Natural killer cell (primary cell): ENCODE measurements around the gene AMDHD2. TPM values are rescaled to one million over a fixed set of nuclear protein-coding genes. Genes with fewer than 3 reads are reported as not detected.

Source experiments
- ATAC-seq, 3 donors: fragments of 150-1000 bp in 2 of 3; fragments of 200-7000 bp in 1 of 3; cut with Tn5 transposase; 1 replicate in 1 of 3; 2 replicates in 2 of 3; pipeline ENCODE4 v1.10.0; 2021; ENCODE audit warnings: mild to moderate bottlenecking in 2 of 3, moderate library complexity in 2 of 3
- DNase-seq, 2 donors: peaks; one replicate each; pipeline versions ENCODE4 v3.0.0 to v3.0.0-alpha.2; 2013 to 2021; ENCODE audit warnings: mixed read lengths in 1 of 2
- H3K27ac ChIP-seq: one replicate; pipeline ENCODE4 v1.5.1; 2013; ENCODE audit warnings: mild to moderate bottlenecking, low read length
- H3K27me3 ChIP-seq: one replicate; pipeline ENCODE4 v1.6.1; 2013; ENCODE audit warnings: low read length; ENCODE audit not compliant: control insufficient read depth, insufficient read depth
- H3K36me3 ChIP-seq: one replicate; pipeline ENCODE4 v1.6.1; 2013; ENCODE audit warnings: low read length; ENCODE audit not compliant: control insufficient read depth, insufficient read depth
- H3K4me1 ChIP-seq: one replicate; pipeline ENCODE4 v1.6.1; 2013; ENCODE audit warnings: low read length; ENCODE audit not compliant: control insufficient read depth, insufficient read depth
- H3K4me3 ChIP-seq: one replicate; pipeline ENCODE4 v1.5.1; 2013; ENCODE audit warnings: low read length
- H3K9me3 ChIP-seq: one replicate; pipeline ENCODE4 v1.6.1; 2013; ENCODE audit warnings: low read length; ENCODE audit not compliant: control insufficient read depth, insufficient read depth
- H3K27ac Mint-ChIP-seq, 2 donors: one replicate each; pipeline ENCODE4 v1.8.0; 2022; ENCODE audit warnings: mild to moderate bottlenecking in 2 of 2, mixed read lengths in 2 of 2, moderate library complexity in 1 of 2
- H3K27me3 Mint-ChIP-seq, 2 donors: one replicate each; pipeline ENCODE4 v1.8.0; 2022; ENCODE audit warnings: low read depth in 2 of 2, mixed read lengths in 2 of 2
- H3K36me3 Mint-ChIP-seq: one replicate; pipeline ENCODE4 v1.8.0; 2022; ENCODE audit warnings: mixed read lengths
- H3K4me1 Mint-ChIP-seq, 2 donors: one replicate each; pipeline ENCODE4 v1.8.0; 2022; ENCODE audit warnings: mixed read lengths in 2 of 2
- H3K4me3 Mint-ChIP-seq: one replicate; pipeline ENCODE4 v1.8.0; 2022; ENCODE audit warnings: mild to moderate bottlenecking, moderate library complexity, mixed read lengths
- H3K9me3 Mint-ChIP-seq, 2 donors: one replicate each; pipeline ENCODE4 v1.8.0; 2022; ENCODE audit warnings: mixed read lengths in 2 of 2
- WGBS: methylation state at CpG from one replicate; pipeline ENCODE4 v1.1.7; 2013; ENCODE audit warnings: missing lambda C conversion rate; ENCODE audit not compliant: insufficient coverage; 5-methylcytosine and 5-hydroxymethylcytosine counted together
- intact Hi-C: fragments of 100-400 bp; cut with micrococcal nuclease; formaldehyde crosslinking; loops from one replicate; pipeline ENCODE4 v1.14.2; 2022
- total RNA-seq, 4 donors: library from RNA; stranded (reverse); fragments of 120-200 nt in 1 of 4; gene quantifications; one replicate each; pipeline versions ENCODE4 v1.2.3 to v1.2.4, GENCODE V29; 2013 to 2022
- TF ChIP-seq, protein P1 (sequence below): fragments of 200-600 bp; IDR thresholded peaks from one replicate; pipeline ENCODE4 v1.8.0; 2022; ENCODE audit warnings: antibody characterized with exemption

The AMDHD2 gene, protein sequence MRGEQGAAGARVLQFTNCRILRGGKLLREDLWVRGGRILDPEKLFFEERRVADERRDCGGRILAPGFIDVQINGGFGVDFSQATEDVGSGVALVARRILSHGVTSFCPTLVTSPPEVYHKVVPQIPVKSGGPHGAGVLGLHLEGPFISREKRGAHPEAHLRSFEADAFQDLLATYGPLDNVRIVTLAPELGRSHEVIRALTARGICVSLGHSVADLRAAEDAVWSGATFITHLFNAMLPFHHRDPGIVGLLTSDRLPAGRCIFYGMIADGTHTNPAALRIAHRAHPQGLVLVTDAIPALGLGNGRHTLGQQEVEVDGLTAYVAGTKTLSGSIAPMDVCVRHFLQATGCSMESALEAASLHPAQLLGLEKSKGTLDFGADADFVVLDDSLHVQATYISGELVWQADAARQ
- 100 to 1,000 TPM; 129 to 162 (median 144) TPM for total RNA-seq
- total RNA-seq (2013), result 46.9 TPM

DNA sequence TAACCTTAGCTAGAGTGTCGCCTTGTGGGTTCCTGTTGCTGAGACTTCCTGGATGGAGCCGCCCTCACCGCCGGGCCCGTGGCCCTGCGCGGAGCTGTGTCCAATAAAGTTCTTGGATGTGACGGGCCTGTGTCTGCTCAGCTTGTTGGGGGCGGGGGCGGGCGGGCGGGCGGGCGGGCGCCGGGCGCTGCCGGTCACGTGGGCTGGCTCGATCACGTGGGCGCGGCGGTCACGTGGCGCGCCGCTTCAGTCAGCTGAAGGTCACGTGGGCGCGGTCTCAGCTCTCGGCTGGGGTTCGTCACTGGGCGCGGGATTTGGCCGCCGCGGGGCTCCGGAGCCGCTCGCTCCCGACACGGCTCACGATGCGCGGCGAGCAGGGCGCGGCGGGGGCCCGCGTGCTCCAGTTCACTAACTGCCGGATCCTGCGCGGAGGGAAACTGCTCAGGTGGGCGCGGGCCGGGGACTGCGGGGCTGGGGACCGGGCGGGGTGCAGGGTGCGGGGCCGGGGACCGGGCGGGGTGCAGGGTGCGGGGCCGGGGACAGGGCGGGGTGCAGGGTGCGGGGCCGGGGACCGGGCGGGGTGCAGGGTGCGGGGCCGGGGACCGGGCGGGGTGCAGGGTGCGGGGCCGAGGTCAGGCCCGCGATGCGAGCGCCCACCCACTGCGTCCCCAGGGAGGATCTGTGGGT lies at the start of gene AMDHD2:
TSS of gene AMDHD2 (plus strand) at position 275 of the 687 bp plus-strand sequence. CDS start at position 363, 88 bp downstream.
- H3K9me3 ChIP-seq, result no peaks in the 10 kb centered on the region
- Mint-ChIP-seq H3K36me3 (no peaks in the 10 kb centered on the region), H3K9me3 (no peaks in the 10 kb centered on the region), H3K27ac (peak within 1 kb of the TSS; percentile 89 to 91), H3K4me1 (peaks cover 45 to 58% of the 10 kb centered on the region in 2 donors), H3K27me3 (no peaks in the 10 kb centered on the region), H3K4me3 (peak within 1 kb of the TSS; percentile 88)
- peak within 1 kb of the TSS; percentile 76 for H3K27ac ChIP-seq
- ATAC-seq (peak; percentile 67 to 79 (median 75)), DNase-seq (peak; percentile 92 to 97)
- TF ChIP-seq, protein P1, sequence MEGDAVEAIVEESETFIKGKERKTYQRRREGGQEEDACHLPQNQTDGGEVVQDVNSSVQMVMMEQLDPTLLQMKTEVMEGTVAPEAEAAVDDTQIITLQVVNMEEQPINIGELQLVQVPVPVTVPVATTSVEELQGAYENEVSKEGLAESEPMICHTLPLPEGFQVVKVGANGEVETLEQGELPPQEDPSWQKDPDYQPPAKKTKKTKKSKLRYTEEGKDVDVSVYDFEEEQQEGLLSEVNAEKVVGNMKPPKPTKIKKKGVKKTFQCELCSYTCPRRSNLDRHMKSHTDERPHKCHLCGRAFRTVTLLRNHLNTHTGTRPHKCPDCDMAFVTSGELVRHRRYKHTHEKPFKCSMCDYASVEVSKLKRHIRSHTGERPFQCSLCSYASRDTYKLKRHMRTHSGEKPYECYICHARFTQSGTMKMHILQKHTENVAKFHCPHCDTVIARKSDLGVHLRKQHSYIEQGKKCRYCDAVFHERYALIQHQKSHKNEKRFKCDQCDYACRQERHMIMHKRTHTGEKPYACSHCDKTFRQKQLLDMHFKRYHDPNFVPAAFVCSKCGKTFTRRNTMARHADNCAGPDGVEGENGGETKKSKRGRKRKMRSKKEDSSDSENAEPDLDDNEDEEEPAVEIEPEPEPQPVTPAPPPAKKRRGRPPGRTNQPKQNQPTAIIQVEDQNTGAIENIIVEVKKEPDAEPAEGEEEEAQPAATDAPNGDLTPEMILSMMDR, result no peak
- H3K27me3 ChIP-seq, result no peaks in the 10 kb centered on the region
- peaks cover 23% of the 10 kb centered on the region for H3K36me3 ChIP-seq
- peaks cover 59% of the 10 kb centered on the region for H3K4me1 ChIP-seq
- peak within 1 kb of the TSS; percentile 36 for H3K4me3 ChIP-seq
- under 1% methylated on average over 83 of the region's 83 CpGs for WGBS
- intact Hi-C loops, result no loop called here

DNA sequence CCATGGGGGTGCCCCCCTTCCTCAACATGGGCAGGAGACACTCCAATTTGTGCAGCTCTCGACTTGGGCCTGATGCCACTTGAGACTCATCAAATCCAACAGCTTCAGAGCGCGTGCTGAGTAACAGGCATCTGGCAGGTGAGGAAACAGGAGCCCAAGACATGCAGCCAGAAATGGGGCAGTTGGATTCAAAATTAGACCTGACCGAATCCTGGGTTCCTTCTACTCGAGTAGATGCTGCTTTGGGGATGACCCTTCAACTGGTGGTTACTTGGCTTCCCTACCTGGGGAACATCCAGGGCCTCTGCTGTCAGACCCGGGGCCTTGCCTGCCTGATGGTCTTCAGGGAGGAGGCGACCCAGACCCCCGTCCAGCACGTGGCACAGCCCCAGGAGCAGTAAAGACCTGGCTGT lies 49.6 kb upstream of the AMDHD2 start:
- no peak overlapping the region for H3K4me3 ChIP-seq
- peaks cover 0 to 24% of the 10 kb centered on the region in 2 donors for H3K4me1 Mint-ChIP-seq
- H3K36me3 ChIP-seq, result no peaks in the 10 kb centered on the region
- ATAC-seq, result no peak
- peaks cover 41% of the 10 kb centered on the region for H3K27me3 ChIP-seq
- H3K4me3 Mint-ChIP-seq, result no peak overlapping the region
- H3K9me3 Mint-ChIP-seq, result no peaks in the 10 kb centered on the region
- peaks cover 42% of the 10 kb centered on the region for H3K4me1 ChIP-seq
- no peak overlapping the region for H3K27ac Mint-ChIP-seq
- TF ChIP-seq, protein P1, result no peak
- no peaks in the 10 kb centered on the region for H3K36me3 Mint-ChIP-seq
- H3K9me3 ChIP-seq, result no peaks in the 10 kb centered on the region
- no peak overlapping the region for H3K27ac ChIP-seq
- 44% methylated on average over 9 of the region's 9 CpGs for WGBS
- peaks cover 12 to 20% of the 10 kb centered on the region in 2 donors for H3K27me3 Mint-ChIP-seq
- DNase-seq, result peak in 1 of 2 donors; percentile 19
- intact Hi-C loops, result no loop called here

DNA sequence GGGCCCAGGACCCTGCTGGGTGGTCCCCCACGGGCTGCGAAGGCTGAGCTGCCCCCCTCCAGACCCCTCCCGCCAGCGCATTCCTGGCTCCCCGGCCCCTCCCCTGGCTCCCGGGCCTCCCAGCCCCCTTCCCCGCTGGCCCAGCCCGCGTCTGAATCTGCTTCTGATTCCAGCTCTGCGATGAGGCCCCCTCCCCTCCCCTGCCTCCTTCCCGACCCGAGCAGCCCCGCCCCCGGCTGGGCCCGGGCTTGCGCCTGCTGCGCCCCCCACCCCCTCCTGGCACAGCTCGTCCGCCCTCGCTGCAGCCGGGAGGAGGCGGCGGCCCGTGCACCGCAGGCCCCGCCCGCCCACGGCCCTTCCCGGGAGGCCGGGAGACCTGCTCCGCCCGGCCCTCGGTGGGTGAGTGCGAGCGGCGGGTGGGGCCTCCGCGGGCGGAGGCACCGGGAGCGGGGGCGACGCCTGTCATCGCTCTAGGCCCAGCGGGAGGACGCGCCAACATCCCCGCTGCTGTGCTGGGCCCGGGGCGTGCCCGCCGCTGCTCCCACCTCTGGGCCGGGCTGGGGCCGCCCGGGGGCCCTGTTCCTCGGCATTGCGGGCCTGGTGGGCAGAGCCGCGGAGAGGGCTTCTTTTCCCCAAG lies 49.0 kb upstream of the AMDHD2 start, which contains the start of gene NTN3:
TSS of gene NTN3 (plus strand) at position 282 of the 637 bp plus-strand sequence. CDS start 405 bp downstream, outside the sequence.
- Mint-ChIP-seq H3K4me1 (peaks cover 3 to 24% of the 10 kb centered on the region in 2 donors), H3K36me3 (no peaks in the 10 kb centered on the region), H3K4me3 (no peak within 1 kb of the TSS), H3K27me3 (peaks cover 12 to 20% of the 10 kb centered on the region in 2 donors), H3K27ac (no peak within 1 kb of the TSS), H3K9me3 (no peaks in the 10 kb centered on the region)
- WGBS, result under 1% methylated on average over 57 of the region's 59 CpGs
- intact Hi-C loops, result no loop called here
- peak in 1 of 2 donors; percentile 36 for DNase-seq
- Histone ChIP-seq H3K27ac (no peak within 1 kb of the TSS), H3K4me1 (peaks cover 47% of the 10 kb centered on the region), H3K36me3 (no peaks in the 10 kb centered on the region), H3K9me3 (no peaks in the 10 kb centered on the region), H3K4me3 (no peak within 1 kb of the TSS), H3K27me3 (peaks cover 41% of the 10 kb centered on the region)
- ATAC-seq, result no peak
- TF ChIP-seq, protein P1, result no peak
